Measurements from ENCODE around the gene TXNIP. TPM values are rescaled to one million over a fixed set of nuclear protein-coding genes. Genes with fewer than 3 reads are reported as not detected.

TXNIP gene
- total and polyA plus RNA-seq, 10 donors = 446 to 2,368 (median 1,246) TPM

DNA sequence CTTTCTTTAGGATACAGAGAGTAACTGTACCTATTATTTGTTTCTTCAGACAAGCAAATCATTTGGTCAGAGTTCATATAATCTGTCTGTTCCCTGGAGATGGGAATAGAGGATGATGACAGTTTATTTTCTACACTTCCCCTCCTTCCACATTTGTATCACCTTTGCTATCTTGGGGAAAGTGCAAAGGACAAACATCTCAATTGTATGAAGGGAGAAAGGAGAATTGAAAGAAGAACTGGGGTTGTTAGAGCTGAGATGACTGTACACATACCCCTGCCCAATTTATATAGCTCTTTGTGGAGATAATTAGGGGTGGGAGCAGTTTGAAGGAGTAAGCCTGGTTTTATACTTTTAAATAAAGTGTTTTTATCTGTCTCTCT, 17.9 kb downstream of the TXNIP start:
- H3K4me3 ChIP-seq = peak overlapping the region in 6 of 8 donors; percentile 2 to 61 (median 18)
- DNase-seq = no peak
- no peaks in the 10 kb centered on the region for H3K27me3 ChIP-seq (replicated peaks in 1 of 7)
- intact Hi-C loops (cut with DNase I; ENCODE audit: low total_unique reads) = loop anchor here (5.0 kb wide), 1 partner anchor 34 kb away; no protein-coding TSS in a partner anchor
- H3K9me3 ChIP-seq = no peaks in the 10 kb centered on the region
- H3K4me1 ChIP-seq = peaks cover 56 to 67% (median 66%) of the 10 kb centered on the region in 6 donors
- TF ChIP-seq POLR2AphosphoS5 (IDR thresholded peaks at IDR 0.05) (no peak), POLR2A (IDR thresholded peaks at IDR 0.05) (no peak)
- TF ChIP-seq, protein P1, sequence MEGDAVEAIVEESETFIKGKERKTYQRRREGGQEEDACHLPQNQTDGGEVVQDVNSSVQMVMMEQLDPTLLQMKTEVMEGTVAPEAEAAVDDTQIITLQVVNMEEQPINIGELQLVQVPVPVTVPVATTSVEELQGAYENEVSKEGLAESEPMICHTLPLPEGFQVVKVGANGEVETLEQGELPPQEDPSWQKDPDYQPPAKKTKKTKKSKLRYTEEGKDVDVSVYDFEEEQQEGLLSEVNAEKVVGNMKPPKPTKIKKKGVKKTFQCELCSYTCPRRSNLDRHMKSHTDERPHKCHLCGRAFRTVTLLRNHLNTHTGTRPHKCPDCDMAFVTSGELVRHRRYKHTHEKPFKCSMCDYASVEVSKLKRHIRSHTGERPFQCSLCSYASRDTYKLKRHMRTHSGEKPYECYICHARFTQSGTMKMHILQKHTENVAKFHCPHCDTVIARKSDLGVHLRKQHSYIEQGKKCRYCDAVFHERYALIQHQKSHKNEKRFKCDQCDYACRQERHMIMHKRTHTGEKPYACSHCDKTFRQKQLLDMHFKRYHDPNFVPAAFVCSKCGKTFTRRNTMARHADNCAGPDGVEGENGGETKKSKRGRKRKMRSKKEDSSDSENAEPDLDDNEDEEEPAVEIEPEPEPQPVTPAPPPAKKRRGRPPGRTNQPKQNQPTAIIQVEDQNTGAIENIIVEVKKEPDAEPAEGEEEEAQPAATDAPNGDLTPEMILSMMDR (IDR thresholded peaks at IDR 0.05 in 8 of 11, conservative IDR thresholded peaks at IDR 0.05 in 3 of 11) = no peak
- H3K27ac ChIP-seq = peak overlapping the region; percentile 94 to 100 (median 99)
- peaks cover 0 to 14% (median 0%) of the 10 kb centered on the region in 6 donors for H3K36me3 ChIP-seq

DNA sequence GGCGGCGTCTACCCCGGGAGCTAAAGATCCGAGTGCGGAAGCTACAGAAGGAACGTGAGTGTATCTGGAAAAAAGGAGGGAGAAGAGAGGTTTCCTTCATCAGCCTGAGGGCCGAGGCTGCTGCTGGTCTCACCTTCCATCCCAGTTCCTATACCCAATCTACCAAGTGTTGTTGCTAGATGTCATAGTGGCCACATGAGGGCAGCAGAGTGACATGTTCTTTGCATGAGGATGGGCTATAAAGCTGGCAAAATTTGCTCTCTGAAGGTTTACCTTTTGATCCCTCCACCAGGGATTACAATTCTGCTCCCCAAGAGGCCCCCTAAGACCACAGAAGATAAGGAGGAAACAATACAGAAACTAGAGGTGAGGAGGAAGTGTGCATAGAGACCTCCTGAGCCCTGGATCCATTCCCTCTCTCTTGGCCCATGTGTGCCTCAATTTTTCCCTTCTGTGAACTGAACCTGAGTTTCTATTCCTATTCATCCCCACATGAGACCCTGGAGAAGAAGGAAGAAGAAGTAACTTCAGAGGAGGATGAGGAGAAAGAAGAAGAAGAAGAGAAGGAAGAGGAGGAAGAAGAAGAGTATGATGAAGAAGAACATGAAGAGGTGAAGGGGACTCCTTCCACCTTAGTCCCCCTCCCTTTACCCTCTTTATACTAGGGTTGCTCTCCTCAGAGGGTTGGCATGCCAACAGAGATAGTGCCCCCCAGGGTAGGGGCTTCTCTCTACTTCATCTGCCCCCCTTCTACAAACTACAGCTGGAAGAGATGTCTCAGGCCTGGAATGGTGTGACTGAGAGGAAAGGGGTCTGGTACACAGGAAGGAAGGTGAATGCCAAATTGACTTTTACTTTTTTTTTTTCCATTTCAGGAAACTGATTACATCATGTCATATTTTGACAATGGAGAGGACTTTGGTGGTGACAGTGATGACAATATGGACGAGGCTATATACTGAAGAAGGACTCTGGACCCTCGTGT, 18.6 kb downstream of the TXNIP start:
- Histone ChIP-seq H3K9me3 (no peaks in the 10 kb centered on the region), H3K27ac (peak overlapping the region; percentile 94 to 100 (median 99)), H3K36me3 (peaks cover 0 to 14% (median 0%) of the 10 kb centered on the region in 6 donors), H3K4me1 (peaks cover 51 to 63% (median 59%) of the 10 kb centered on the region in 6 donors), H3K27me3 (replicated peaks in 1 of 7) (no peaks in the 10 kb centered on the region), H3K4me3 (peak overlapping the region in 3 of 8 donors; percentile 3 to 61 (median 13))
- intact Hi-C loops (cut with DNase I; ENCODE audit: low total_unique reads) = loop anchor here (5.0 kb wide), 1 partner anchor 35 kb away; no protein-coding TSS in a partner anchor
- peak; percentile 88 for DNase-seq
- WGBS, 5 donors = 12 to 18% (median 17%) methylated on average over 9 of the region's 9 CpGs
- TF ChIP-seq POLR2A (IDR thresholded peaks at IDR 0.05) (no peak), POLR2AphosphoS5 (IDR thresholded peaks at IDR 0.05) (peak in 1 of 3 donors; percentile 89)
- TF ChIP-seq, protein P1 (IDR thresholded peaks at IDR 0.05 in 8 of 11, conservative IDR thresholded peaks at IDR 0.05 in 3 of 11) = peak; percentile 82 to 97 (median 94)

DNA sequence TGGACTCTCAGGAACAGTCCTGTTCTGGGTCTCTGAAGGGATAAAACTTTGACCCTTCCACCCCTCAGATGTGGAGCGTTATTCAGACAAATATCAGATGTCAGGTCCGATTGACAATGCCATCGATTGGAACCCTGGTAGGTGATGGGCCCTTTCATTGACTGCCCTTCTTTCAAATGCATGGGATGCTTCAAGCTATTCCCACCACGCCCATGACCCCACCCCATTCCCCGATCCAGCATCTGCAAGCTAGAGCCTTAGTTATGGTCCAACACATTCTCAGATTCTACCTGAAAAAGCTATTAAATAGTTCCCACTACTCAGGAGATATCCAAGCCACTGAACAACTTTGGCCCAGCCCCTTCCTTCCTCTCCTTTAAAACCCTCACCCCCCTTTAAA, 19.4 kb downstream of the TXNIP start:
- H3K27ac ChIP-seq = peak overlapping the region; percentile 30 to 100 (median 98)
- H3K9me3 ChIP-seq = no peaks in the 10 kb centered on the region
- no peak for DNase-seq
- peaks cover 0 to 14% (median 0%) of the 10 kb centered on the region in 6 donors for H3K36me3 ChIP-seq
- H3K4me1 ChIP-seq = peaks cover 45 to 59% (median 54%) of the 10 kb centered on the region in 6 donors
- 82 to 90% (median 87%) methylated on average over 5 of the region's 5 CpGs for WGBS, 5 donors
- TF ChIP-seq, protein P1 (IDR thresholded peaks at IDR 0.05 in 8 of 11, conservative IDR thresholded peaks at IDR 0.05 in 3 of 11) = no peak
- TF ChIP-seq POLR2A (IDR thresholded peaks at IDR 0.05) (no peak), POLR2AphosphoS5 (IDR thresholded peaks at IDR 0.05) (no peak)
- no peak overlapping the region for H3K4me3 ChIP-seq
- H3K27me3 ChIP-seq (replicated peaks in 1 of 7) = no peaks in the 10 kb centered on the region
- intact Hi-C loops (cut with DNase I; ENCODE audit: low total_unique reads) = loop anchor here (5.0 kb wide), 1 partner anchor 35 kb away; no protein-coding TSS in a partner anchor

DNA sequence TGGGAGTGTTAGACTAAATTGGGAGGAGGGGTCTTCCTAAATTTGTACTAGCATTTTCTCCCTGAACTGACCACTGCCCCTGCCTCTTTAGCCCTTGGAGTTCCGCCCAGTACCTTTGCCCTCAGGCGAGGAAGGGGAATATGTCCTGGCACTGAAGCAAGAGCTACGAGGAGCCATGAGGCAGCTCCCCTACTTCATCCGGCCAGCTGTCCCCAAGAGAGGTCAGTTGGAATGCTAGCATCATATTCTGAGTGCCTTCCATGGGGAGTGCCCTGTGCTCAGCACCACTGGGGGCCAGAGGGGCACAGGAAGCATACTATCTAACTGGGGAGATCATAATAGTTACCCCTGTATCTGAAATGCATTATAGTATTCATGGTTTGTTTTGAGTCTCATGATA, 21.2 kb downstream of the TXNIP start:
- Histone ChIP-seq H3K36me3 (peaks cover 0 to 14% (median 0%) of the 10 kb centered on the region in 6 donors), H3K9me3 (no peaks in the 10 kb centered on the region), H3K27me3 (replicated peaks in 1 of 7) (no peaks in the 10 kb centered on the region), H3K4me3 (no peak overlapping the region), H3K27ac (peak overlapping the region in 4 of 8 donors; percentile 11 to 43 (median 26)), H3K4me1 (peaks cover 27 to 41% (median 36%) of the 10 kb centered on the region in 6 donors)
- intact Hi-C loops (cut with DNase I; ENCODE audit: low total_unique reads) = loop anchor here (5.0 kb wide), 1 partner anchor 37 kb away; no protein-coding TSS in a partner anchor
- no peak for DNase-seq
- TF ChIP-seq POLR2A (IDR thresholded peaks at IDR 0.05) (no peak), POLR2AphosphoS5 (IDR thresholded peaks at IDR 0.05) (no peak)
- TF ChIP-seq, protein P1 (IDR thresholded peaks at IDR 0.05 in 8 of 11, conservative IDR thresholded peaks at IDR 0.05 in 3 of 11) = no peak
- 77 to 97% (median 90%) methylated on average over 4 of the region's 4 CpGs for WGBS, 5 donors
